NB4 (cell line): Measurements from ENCODE around the gene FHIT.

Source experiments
- CTCF ChIP-seq: IDR thresholded peaks from one replicate; pipeline ENCODE4 v1.5.1; 2012; ENCODE audit warnings: low read depth, low read length
- MAX ChIP-seq: IDR thresholded peaks from 2 replicates; pipeline ENCODE4 v1.6.1; 2011; ENCODE audit warnings: low read depth, low read length
- MYC ChIP-seq: IDR thresholded peaks from 2 replicates; pipeline ENCODE4 v1.6.1; 2011; ENCODE audit warnings: low read depth, low read length
- POLR2A ChIP-seq: IDR thresholded peaks from 2 replicates; pipeline ENCODE4 v1.6.1; 2011; ENCODE audit warnings: mild to moderate bottlenecking; ENCODE audit not compliant: insufficient read length; ENCODE audit errors: extremely low read depth

GRCh38 chr3:60392501-60392900 lies 858.8 kb downstream of the FHIT start:
- TF ChIP-seq CTCF, result no peak
- TF ChIP-seq POLR2A, result no peak
- TF ChIP-seq MYC, result no peak
- TF ChIP-seq MAX, result no peak
